K562 (cell line): ENCODE results near the gene BCL7C. TPM values are rescaled to one million over a fixed set of nuclear protein-coding genes. Genes with fewer than 3 reads are reported as not detected.
A peak's percentile ranks its signal among the peaks of the same experiment; 100 is the strongest.

Source experiments
- ATF1 ChIP-seq, 2 experiments: fragments of 450-650 bp in 1 of 2; IDR thresholded peaks; 2 replicates each; pipeline ENCODE4 v1.6.1; 2016; ENCODE audit warnings: missing compliant biosample characterization in 1 of 2, missing genetic modification characterization in 1 of 2
- HLTF ChIP-seq: fragments of 450-650 bp; IDR thresholded peaks from 2 replicates; pipeline ENCODE4 v1.6.1; 2016
- MED1 ChIP-seq: sonication (generic); formaldehyde crosslinking; IDR thresholded peaks from 2 replicates; pipeline ENCODE4 v1.8.1; 2023; ENCODE audit warnings: missing genetic modification reagents, borderline replicate concordance
- PRMT5 ChIP-seq: sonication (generic); formaldehyde crosslinking; IDR thresholded peaks from 2 replicates; pipeline ENCODE4 v1.5.0; 2020; ENCODE audit warnings: missing genetic modification reagents
- ZNF24 ChIP-seq: fragments of 450-650 bp; IDR thresholded peaks from 2 replicates; pipeline ENCODE4 v1.6.1; 2016
- ZNF316 ChIP-seq: fragments of 450-650 bp; IDR thresholded peaks from 2 replicates; pipeline ENCODE4 v1.6.1; 2016
- ZNF561 ChIP-seq: fragments of 450-650 bp; formaldehyde crosslinking; conservative IDR thresholded peaks from 2 replicates; pipeline ENCODE4 v1.4.0; 2020; ENCODE audit warnings: mild to moderate bottlenecking, moderate library complexity
- ZNF583 ChIP-seq: fragments of 250-450 bp; sonication (Bioruptor Pico); IDR thresholded peaks from 2 replicates; pipeline ENCODE4 v1.4.0; 2020
- ZNF75A ChIP-seq: fragments of 450-650 bp; formaldehyde crosslinking; IDR thresholded peaks from 2 replicates; pipeline ENCODE4 v1.4.0; 2020; ENCODE audit warnings: mild to moderate bottlenecking
- ZNF780A ChIP-seq: fragments of 250-450 bp; sonication (Bioruptor Pico); IDR thresholded peaks from 2 replicates; pipeline ENCODE4 v1.5.0; 2021; ENCODE audit warnings: mild to moderate bottlenecking
- polyA plus RNA-seq, 8 experiments: library from polyadenylated mRNA; depleted of rRNA in 4 of 8; stranded (reverse) in 5 of 8; unstranded in 3 of 8; fragments of >200 nt; fragmentation: Nextera tagmentation in 2 of 8; fragmentation: Illumina TruSeq in 1 of 8; extraction: Ambion mirVana in 2 of 8; extraction: Trizol in 1 of 8; gene quantifications; 2 replicates each; pipeline versions ENCODE4 v1.2.1 to v1.2.3, GENCODE V29; 2011 to 2014; ENCODE audit warnings: inconsistent platforms in 1 of 8, missing spikeins in 1 of 8
- total RNA-seq, 7 experiments: library from RNA; depleted of rRNA in 6 of 7; stranded (reverse); fragments of >200 nt in 6 of 7; fragmentation: Illumina TruSeq in 2 of 7; extraction: Trizol in 2 of 7; gene quantifications; 2 replicates each; pipeline versions ENCODE4 v1.2.1 to v1.2.3, GENCODE V29; 2011 to 2021; ENCODE audit warnings: low replicate concordance in 1 of 7
- TF ChIP-seq, protein P1 (sequence below), 2 experiments: fragments of 450-650 bp in 1 of 2; sonication (generic) in 1 of 2; formaldehyde crosslinking in 1 of 2; IDR thresholded peaks in 1 of 2; conservative IDR thresholded peaks in 1 of 2; 2 replicates each; pipeline versions ENCODE4 v1.6.1 to v1.8.1; 2016 to 2023; ENCODE audit warnings: mild to moderate bottlenecking in 2 of 2, moderate library complexity in 2 of 2, inconsistent platforms in 1 of 2, missing genetic modification reagents in 1 of 2
- TF ChIP-seq, protein P2 (sequence below): fragments of 450-650 bp; IDR thresholded peaks from 2 replicates; pipeline ENCODE4 v1.6.1; 2014; ENCODE audit warnings: low read depth, mild to moderate bottlenecking, moderate library complexity, borderline replicate concordance
- TF ChIP-seq, protein P3 (sequence below), 2 experiments: IDR thresholded peaks in 1 of 2; conservative IDR thresholded peaks in 1 of 2; 2 replicates each; pipeline ENCODE4 v1.6.1; 2016; ENCODE audit warnings: low read depth in 2 of 2, mild to moderate bottlenecking in 1 of 2, missing compliant biosample characterization in 1 of 2, missing genetic modification characterization in 1 of 2, moderate library complexity in 1 of 2
- TF ChIP-seq, protein P4 (sequence below): sonication (generic); formaldehyde crosslinking; IDR thresholded peaks from 2 replicates; pipeline ENCODE4 v1.8.0; 2022; ENCODE audit warnings: missing genetic modification reagents, mild to moderate bottlenecking, borderline replicate concordance
- TF ChIP-seq, protein P5 (sequence below): fragments of 250-450 bp; sonication (Bioruptor Pico); IDR thresholded peaks from 2 replicates; pipeline ENCODE4 v1.4.0; 2020; ENCODE audit warnings: mild to moderate bottlenecking, moderate library complexity

BCL7C gene
- total and polyA plus RNA-seq, 9 of the 15 experiments (the other 6 are each of a cell fraction or from before 2014, with no cell fraction given), result 1.7 to 85.8 (median 19.6) TPM

DNA sequence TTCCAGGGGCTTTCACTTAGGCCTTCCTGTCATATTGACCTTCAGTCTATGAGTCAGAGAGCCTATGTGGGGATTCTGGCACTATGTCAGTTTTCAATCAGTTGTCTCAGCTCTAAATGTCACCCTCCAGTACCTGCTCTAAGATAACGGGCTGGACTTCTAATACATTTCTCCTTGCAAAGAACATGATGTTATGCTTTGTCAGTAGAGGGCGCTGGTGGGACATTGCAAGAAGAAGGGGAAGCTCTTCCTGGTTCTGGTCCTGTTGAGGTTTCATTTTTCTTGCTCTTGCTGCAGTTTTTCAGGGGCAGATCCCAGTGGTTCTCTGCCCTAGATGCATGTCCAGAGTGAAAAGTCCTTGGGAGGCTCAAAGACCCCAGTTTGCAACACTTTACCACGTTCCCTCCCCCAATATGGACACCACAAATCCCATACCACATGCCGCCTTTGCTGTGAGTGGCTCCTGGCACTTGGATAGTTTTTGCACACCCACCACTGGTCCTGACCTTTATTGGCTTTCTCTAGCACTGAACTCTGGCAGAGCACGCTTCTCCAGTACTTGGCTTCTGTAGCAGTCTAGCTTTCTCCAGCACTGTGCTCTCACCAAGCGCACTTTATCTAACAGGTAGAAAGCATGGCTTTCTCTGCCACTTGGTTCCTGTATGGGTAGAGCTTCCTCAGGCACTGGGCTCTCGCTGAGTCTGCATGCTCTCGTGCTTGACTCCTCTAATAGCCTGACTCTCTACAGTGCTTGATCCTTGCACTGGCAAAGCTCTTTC, 49.0 kb downstream of the BCL7C start (continued):
- TF ChIP-seq, protein P1, sequence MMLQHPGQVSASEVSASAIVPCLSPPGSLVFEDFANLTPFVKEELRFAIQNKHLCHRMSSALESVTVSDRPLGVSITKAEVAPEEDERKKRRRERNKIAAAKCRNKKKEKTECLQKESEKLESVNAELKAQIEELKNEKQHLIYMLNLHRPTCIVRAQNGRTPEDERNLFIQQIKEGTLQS (IDR thresholded peaks at IDR 0.05), result peak; percentile 64; the same call in 1 of the 2 replicates
- TF ChIP-seq, protein P1 (CRISPR knock-in tag; conservative IDR thresholded peaks at IDR 0.05), result no peak
- TF ChIP-seq ZNF316 (no peak), ZNF780A (CRISPR knock-in tag) (no peak), ZNF583 (no peak), ZNF75A (CRISPR knock-in tag) (no peak), HLTF (no peak), ZNF561 (no peak), ZNF24 (0 out of 2 replicates have a peak, but pooled peaks have one; percentile 54), PRMT5 (CRISPR knock-in tag) (no peak), MED1 (no peak), ATF1 (CRISPR knock-in tag; IDR thresholded peaks at IDR 0.05) (no peak), ATF1 (tag; IDR thresholded peaks at IDR 0.05) (0 out of 2 replicates have a peak, but pooled peaks have one; percentile 9)
- TF ChIP-seq, protein P2, sequence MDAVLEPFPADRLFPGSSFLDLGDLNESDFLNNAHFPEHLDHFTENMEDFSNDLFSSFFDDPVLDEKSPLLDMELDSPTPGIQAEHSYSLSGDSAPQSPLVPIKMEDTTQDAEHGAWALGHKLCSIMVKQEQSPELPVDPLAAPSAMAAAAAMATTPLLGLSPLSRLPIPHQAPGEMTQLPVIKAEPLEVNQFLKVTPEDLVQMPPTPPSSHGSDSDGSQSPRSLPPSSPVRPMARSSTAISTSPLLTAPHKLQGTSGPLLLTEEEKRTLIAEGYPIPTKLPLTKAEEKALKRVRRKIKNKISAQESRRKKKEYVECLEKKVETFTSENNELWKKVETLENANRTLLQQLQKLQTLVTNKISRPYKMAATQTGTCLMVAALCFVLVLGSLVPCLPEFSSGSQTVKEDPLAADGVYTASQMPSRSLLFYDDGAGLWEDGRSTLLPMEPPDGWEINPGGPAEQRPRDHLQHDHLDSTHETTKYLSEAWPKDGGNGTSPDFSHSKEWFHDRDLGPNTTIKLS, result 0 out of 2 replicates have a peak, but pooled peaks have one; percentile 17
- TF ChIP-seq, protein P3, sequence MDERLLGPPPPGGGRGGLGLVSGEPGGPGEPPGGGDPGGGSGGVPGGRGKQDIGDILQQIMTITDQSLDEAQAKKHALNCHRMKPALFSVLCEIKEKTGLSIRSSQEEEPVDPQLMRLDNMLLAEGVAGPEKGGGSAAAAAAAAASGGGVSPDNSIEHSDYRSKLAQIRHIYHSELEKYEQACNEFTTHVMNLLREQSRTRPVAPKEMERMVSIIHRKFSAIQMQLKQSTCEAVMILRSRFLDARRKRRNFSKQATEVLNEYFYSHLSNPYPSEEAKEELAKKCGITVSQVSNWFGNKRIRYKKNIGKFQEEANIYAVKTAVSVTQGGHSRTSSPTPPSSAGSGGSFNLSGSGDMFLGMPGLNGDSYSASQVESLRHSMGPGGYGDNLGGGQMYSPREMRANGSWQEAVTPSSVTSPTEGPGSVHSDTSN (CRISPR knock-in tag; IDR thresholded peaks at IDR 0.05; ENCODE audit: low read depth), result no peak
- TF ChIP-seq, protein P3 (tag; conservative IDR thresholded peaks at IDR 0.05; ENCODE audit: low read depth), result no peak
- TF ChIP-seq, protein P4, sequence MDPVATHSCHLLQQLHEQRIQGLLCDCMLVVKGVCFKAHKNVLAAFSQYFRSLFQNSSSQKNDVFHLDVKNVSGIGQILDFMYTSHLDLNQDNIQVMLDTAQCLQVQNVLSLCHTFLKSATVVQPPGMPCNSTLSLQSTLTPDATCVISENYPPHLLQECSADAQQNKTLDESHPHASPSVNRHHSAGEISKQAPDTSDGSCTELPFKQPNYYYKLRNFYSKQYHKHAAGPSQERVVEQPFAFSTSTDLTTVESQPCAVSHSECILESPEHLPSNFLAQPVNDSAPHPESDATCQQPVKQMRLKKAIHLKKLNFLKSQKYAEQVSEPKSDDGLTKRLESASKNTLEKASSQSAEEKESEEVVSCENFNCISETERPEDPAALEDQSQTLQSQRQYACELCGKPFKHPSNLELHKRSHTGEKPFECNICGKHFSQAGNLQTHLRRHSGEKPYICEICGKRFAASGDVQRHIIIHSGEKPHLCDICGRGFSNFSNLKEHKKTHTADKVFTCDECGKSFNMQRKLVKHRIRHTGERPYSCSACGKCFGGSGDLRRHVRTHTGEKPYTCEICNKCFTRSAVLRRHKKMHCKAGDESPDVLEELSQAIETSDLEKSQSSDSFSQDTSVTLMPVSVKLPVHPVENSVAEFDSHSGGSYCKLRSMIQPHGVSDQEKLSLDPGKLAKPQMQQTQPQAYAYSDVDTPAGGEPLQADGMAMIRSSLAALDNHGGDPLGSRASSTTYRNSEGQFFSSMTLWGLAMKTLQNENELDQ (CRISPR knock-in tag), result no peak
- TF ChIP-seq, protein P5, sequence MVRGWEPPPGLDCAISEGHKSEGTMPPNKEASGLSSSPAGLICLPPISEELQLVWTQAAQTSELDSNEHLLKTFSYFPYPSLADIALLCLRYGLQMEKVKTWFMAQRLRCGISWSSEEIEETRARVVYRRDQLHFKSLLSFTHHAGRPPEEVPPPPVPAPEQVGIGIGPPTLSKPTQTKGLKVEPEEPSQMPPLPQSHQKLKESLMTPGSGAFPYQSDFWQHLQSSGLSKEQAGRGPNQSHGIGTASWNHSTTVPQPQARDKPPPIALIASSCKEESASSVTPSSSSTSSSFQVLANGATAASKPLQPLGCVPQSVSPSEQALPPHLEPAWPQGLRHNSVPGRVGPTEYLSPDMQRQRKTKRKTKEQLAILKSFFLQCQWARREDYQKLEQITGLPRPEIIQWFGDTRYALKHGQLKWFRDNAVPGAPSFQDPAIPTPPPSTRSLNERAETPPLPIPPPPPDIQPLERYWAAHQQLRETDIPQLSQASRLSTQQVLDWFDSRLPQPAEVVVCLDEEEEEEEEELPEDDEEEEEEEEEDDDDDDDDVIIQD (CRISPR knock-in tag), result no peak
